HT-29 (cell line): ENCODE results near the gene TRAPPC14. TPM values are rescaled to one million over a fixed set of nuclear protein-coding genes. Genes with fewer than 3 reads are reported as not detected.

Source experiments
- total RNA-seq: library from RNA; depleted of rRNA; stranded (reverse); fragments of >200 nt; shearing (Covaris generic); gene quantifications from 2 replicates; pipeline ENCODE4 v1.2.3, GENCODE V29; 2014; rRNA removed

Gene TRAPPC14
- total RNA-seq, 1 experiment from 2014 or later = 27.8 TPM

Other genes starting within 250 kb of the TRAPPC14 start
- 15.1 and 16.0 TPM in 2 replicates for gene TRIM4, start 239.2 kb downstream of the TRAPPC14 start, total RNA-seq
- gene GJC3, start 229.1 kb downstream of the TRAPPC14 start, total RNA-seq = not detected in 2 replicates
- 42.3 and 43.2 TPM in 2 replicates for gene AZGP1, start 182.7 kb downstream of the TRAPPC14 start, total RNA-seq
- gene ZKSCAN1, start 143.1 kb downstream of the TRAPPC14 start, total RNA-seq = 22.5 and 32.1 TPM in 2 replicates
- gene ZSCAN21, start 108.9 kb downstream of the TRAPPC14 start, total RNA-seq = 7.7 and 7.9 TPM in 2 replicates
- 22.2 and 23.6 TPM in 2 replicates for gene ZNF3, start 77.0 kb downstream of the TRAPPC14 start, total RNA-seq
- gene COPS6, start 69.8 kb downstream of the TRAPPC14 start, total RNA-seq = 111 and 128 TPM in 2 replicates
- gene MCM7, start 57.3 kb downstream of the TRAPPC14 start, total RNA-seq = 461 and 531 TPM in 2 replicates
- gene AP4M1, start 57.1 kb downstream of the TRAPPC14 start, total RNA-seq = 36.8 and 38.1 TPM in 2 replicates
- gene TAF6, start 39.4 kb downstream of the TRAPPC14 start, total RNA-seq = 45.0 and 65.5 TPM in 2 replicates
- 2.7 and 5.5 TPM in 2 replicates for gene CNPY4, start 39.1 kb downstream of the TRAPPC14 start, total RNA-seq
- gene MBLAC1, start 31.8 kb downstream of the TRAPPC14 start, total RNA-seq = 1.3 and 2.9 TPM in 2 replicates
- 310 and 344 TPM in 2 replicates for gene LAMTOR4, start 9.8 kb downstream of the TRAPPC14 start, total RNA-seq
- gene GAL3ST4, start 9.9 kb upstream of the TRAPPC14 start, total RNA-seq = not detected in 2 replicates
- gene GPC2, start 18.7 kb upstream of the TRAPPC14 start, total RNA-seq = 1.7 and 4.2 TPM in 2 replicates
- gene STAG3, start 19.2 kb upstream of the TRAPPC14 start, total RNA-seq = 0.05 and 0.08 TPM in 2 replicates
- gene PVRIG, start 61.2 kb upstream of the TRAPPC14 start, total RNA-seq = not detected in 2 replicates
- not detected in 2 replicates for gene SPDYE3, start 149.0 kb upstream of the TRAPPC14 start, total RNA-seq
- gene PILRB, start 199.4 kb upstream of the TRAPPC14 start, total RNA-seq = 104 and 119 TPM in 2 replicates
- 2.1 TPM in 1 of 2 replicates, not detected in the other for gene PILRA, start 214.8 kb upstream of the TRAPPC14 start, total RNA-seq